HG03064 (cell line): ENCODE measurements around the gene CPED1.
A peak's percentile ranks its signal among the peaks of the same experiment; 100 is the strongest.
"Not testable (repeated sequence)": the region's sequence is repeated elsewhere in the genome, so short reads cannot be mapped to it uniquely, and the experiment has no call there.

Experiments
- ATAC-seq: cut with Tn5 transposase; IDR thresholded peaks from one replicate; pipeline ENCODE4 v1.9.1; 2021; ENCODE audit warnings: low read depth; ENCODE audit not compliant: unreplicated experiment

CPED1 gene

DNA sequence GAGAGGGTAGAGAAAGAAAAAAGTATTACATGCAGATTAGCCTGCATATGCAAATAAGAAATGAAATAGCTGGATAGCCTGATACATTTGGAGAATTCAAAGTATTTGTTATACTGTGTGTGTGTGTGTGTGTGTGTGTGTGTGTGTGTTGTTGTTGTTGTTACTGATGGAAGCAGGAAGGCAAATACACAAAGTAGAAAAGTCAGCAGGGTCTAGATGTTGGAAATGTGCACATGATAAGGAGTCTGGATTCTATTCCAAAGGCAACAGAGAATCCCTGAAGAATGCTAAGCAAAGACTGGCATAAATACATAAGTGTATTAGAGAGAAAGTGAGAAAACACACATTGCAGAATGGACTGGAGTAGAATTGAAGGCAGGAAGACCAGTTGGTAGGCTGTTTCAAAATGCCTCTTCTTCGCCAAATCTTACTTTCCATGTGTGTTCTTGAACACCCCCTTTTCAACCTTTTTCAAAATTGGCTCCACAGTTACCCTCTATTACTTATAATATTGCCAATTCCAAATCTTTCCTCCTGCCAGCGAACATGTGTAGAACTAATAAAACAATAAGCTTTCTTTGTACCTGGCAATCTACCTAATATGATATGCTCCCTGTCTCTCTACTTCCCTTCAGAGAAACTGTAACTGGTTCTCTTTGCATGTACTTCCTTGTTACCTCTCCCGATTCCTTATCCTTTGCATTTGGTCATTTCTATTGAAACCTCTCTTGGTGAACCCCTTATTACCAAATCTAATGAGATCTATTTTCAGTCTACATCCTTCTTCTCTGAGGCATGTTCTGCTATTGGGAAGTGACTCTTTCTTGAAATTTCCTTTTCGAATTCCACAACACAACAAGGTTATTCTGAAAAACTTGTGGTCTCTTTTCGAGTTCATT lies 6.2 kb downstream of the CPED1 start:
- no peak for ATAC-seq

DNA sequence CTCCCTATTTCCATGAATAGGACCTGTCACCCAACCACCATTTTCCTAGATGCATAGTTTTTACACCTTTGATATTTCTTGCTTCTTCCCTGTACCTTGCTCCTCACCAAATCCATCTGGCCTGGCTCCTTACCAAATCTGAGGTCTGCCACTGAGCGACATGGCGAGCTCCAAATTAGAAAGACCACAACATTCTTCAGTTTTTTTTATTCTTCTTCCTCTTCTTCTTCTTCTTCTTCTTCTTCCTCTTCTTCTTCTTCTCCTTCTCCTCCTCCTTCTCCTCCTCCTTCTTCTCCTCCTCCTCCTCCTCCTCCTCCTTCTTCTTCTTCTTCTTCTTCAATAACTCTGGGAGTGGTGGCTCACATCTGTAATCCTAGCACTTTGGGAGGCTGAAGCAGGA lies 7.1 kb downstream of the CPED1 start:
- ATAC-seq, result no peak

DNA sequence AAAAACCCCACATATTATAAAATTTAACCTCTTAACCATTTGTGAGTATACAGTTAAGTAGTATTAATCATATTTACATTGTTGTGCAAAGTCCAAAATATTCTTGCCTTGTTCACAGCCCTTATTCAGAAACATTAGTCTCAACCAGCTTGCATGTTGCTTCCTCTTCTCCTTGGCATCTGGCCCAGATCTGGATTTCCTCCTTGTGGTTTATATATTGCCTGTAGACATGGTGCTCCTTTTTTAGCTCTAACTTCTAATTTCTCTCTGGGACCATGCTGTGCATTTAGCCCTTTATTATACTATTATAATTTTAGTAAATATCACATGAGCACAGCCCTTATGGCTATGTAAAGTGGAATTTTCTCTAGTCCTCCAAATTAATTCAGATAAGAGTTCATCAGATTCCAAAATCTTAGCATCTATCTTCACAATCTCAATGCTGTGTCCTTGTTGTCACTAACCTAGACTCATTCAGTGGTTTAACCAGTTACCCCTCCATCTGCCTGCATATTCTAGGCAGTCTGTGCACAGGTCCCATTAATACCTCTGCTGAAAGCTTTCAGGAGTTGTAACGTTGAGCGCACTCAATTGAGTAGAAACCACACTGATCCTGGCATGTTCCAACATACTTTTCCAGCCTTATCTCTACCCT lies 7.9 kb downstream of the CPED1 start:
- ATAC-seq, result peak; percentile 53

DNA sequence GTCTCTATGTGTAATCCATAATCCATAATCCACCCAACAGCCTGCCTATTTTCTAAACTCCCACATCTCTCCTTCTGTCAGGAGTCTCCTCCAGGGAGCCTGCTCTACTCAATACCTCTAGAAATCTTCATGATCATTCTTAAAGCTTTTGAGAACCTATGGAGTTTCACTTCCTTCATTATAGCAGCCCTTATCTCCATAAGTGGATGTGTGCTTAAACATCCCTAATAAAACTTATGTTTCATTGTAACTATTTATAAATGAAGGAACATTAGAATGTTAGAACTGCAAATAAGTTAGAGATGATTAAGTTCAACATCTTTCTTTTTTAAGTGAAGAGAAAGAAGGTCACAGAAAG lies 8.5 kb downstream of the CPED1 start:
- ATAC-seq, result no peak

DNA sequence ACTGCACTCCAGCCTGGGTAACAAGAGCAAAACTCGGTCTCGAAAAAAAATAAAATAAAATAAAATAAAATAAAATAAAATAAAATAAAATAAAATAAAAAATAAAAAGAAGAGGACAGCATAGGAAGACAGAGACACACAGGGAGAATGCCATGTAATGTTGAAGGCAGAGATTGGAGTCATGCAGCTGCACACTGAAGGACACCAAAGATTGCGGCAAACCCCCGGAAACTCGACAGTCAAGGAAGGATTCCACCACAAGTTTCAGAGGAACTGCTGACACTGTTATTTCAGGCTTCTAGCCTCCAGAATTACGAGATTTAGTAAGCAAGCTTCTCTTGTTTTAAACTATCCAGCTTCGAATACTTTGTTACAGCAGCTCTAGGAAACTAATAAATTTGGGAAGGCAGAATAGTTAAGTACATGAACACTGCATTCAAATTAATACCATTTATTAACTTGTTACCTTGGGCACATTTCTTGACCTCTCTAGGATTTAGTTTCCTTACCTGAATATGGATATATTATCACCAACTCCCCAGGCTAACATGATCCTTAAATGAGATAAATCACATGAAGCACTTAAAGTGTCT lies 9.5 kb downstream of the CPED1 start:
- ATAC-seq, result no peak

DNA sequence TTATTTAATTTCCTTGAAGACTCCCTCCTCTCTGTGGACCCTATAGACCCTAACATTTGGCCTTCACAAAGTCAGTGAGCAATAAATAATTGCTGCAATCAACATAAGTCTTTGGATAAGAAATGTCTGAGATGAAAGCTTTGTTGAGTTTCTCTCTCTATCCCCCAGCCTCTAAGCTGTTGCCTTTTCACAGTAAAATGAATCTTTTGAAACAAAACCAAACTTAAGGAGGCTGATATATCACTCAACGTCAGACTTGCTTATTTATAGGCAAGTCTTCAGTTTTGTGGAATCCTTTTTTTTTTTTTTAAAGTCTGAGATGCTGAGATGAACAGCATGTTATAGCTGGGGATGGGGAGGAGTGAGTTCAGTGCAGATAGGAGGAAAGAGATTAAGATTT lies 10.0 kb downstream of the CPED1 start:
- ATAC-seq, result no peak

DNA sequence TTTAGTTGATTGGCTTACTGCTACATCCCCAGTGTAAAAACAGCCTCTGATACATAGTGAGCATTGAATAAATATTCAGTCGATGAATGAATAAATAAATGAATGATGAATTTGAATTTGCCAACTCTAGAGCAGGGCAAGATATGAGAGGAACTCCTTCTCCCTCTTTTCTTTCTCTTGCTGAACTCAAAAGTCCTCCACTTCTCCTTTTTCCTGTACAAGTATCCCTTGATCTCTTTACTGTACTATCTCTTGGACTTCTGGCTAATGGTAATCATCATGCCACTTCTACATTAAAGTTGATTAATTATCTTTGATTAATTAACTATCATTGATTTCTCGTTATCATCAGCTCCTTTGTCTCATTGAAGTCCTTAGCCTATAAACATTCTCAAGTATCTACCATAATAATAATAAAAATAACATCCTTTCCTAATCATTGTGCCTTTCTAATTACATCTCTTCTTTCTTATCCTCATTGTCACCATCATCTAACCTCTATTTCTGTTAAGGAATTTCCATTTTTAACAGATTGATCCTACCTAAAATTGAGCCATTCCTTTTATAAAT lies 10.6 kb downstream of the CPED1 start:
- no peak for ATAC-seq

DNA sequence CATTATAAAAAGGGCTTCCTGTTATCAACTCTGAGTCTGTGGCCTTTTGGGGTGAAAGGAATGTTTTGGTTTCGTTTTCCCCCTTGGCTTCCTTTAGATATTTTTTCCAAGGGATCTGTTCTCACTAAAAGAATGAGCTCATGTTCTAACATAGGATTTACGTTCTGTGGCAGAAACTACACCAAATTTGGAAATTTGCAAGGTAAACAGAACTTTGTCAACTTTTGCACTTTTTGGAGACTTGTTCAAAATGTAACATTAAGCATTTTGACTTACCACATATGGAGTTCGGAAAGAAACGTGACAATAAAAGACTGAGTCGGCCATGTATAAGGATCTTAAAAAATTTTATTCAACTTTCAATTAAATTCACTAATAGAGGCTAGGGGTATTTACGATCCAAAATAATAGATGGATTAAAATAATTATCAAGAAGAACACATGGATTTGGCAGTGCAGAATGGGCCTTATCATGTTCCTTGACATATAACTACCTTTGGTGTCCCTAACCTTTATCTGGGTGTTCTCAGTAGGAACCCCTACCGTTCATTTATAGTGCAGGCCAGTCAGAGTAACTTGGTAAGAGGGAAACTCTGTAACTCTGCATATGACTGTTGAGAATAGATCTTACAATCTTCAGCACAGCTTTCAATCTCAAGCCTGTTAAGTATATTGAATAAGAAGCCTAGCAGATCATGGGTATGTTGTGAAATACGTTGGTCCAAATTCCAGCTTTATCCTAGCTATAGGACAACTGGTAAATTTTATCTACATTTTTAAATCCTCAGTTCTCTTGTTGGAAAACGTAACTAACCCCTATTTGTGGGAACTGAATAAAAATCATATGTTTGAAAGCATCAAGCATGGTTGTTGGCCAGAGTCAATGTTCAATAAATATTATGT lies 11.8 kb downstream of the CPED1 start:
- no peak for ATAC-seq

DNA sequence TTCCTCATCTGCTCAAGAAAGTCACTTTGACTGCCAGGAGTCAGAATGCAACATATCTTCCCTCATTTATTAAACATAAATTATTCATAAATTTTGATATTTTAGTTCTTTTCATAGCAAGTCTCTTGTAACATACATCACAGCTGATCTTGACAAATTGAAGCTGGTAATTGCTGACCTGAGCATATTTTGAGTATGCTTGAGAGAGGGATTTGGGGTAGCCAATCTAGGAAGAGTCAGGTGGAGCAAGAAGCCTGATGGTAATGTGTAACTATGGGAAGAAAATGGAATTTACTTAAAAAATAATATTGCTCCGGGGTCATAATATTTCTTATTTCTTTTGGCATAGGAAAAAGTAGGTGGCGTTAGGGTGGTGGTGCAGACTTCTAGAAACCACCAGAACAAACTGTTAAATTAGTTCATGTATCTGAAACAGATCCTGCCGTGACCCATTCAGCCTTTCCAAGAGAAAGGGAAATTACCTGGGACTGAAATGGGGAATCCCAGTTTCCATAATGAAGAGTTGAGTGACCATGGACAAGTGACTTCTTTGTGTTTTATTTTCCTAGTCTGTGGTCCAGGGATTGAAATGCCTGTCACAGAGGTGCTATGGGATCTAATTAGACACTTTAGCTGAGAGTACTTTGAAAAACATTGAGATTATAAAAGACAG lies 12.9 kb downstream of the CPED1 start:
- ATAC-seq, result no peak

DNA sequence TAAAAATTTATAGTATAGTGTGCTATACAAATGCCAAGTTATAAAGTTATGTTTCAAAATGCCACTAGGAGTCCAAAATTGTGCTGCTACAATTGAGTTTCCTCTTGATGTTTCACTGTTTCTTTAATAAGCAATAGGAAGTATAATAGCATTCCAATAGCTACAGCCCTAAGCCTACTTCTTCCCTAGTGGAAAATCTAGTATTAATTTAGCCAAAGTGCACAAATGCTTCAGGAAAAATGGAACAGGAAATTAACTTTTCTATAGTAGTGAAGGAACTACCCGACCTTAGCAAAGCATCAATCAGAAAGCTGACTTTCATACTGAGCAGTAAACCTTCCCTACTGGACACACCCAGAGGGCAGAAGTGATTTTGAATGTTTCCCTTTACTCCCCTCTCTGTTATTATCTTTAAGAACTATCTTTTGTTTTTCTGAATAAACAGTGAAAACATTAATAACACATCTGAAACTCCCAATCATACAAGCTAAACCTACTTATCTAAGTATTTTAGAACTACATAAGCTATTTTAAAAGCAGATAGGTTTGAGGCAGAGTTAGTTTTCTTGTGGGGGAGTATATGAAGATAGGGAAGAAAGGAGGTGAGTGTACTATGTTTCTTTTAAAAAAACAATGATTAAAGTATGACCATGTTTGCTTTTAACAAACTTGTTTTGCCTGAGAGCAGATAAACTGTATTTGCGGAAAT lies 13.7 kb downstream of the CPED1 start:
- no peak for ATAC-seq

DNA sequence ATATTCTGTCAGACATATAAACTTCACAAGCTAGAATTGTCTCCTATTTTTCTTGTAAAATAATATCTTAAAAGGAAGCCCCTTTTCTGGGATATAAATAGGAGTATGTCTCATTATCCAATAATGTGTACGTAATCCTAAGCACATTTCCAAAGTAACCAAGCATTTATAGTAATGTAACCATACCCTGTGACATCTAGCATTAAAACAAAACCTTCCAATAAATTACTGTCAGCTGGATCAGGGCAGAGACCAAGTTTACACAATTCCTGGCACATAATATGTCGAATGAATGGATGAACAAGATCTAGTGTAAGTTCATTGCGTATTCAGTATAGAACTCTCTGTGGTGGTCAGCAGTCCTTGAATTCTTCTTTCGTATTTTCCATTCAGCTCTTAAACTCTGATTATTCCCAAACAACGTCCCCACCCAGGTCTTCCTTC lies 14.3 kb downstream of the CPED1 start:
- no peak for ATAC-seq

DNA sequence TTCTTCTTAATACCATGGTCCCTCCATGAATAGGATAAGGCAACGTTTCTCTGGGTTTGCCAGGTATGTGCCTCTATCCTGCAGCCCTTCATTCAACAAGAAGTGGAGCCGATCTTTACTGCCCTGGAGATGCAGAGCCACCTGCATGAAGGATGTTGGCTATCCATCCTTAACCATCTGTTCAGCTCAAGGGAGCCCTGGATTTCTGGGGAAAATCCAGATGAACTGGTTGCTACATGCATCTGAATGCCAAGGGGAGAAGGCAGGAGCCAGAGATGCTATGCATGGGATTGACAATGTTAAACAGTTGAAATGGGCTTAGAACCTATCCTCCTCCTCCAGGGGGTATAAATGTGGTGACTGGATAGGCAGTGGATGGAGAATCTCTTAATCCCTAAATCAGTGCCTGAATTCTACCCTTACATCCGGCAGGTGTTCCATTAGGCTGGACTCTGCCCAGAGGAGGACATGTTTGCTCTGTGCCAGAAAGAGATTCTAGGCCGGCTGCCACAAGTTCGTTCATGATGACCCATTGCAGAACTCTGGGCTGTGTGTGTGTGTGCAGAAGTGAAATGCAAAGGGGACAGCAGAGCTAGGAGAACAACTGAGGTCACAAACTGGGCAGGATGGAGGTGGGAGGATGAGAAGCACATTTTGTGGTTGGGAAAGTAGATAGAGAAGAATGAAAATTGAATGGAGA lies 15.6 kb downstream of the CPED1 start:
- no peak for ATAC-seq

DNA sequence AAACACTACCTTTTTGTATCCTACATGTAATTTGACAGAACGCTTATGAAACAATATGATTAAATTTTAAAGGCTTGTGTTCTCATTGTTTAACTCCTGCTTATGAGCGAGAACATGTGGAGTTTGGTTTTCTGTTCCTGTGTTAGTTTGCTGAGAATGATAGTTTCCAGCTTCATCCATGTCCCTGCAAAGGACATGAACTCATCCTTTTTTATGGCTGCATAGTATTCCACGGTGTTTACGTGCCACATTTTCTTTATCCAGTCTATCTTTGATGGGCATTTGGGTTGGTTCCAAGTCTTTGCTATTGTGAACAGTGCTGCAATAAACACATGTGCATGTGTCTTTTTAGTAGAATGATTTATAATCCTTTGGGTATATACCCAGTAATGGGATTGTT lies 16.5 kb downstream of the CPED1 start:
- ATAC-seq, result not testable (repeated sequence)

DNA sequence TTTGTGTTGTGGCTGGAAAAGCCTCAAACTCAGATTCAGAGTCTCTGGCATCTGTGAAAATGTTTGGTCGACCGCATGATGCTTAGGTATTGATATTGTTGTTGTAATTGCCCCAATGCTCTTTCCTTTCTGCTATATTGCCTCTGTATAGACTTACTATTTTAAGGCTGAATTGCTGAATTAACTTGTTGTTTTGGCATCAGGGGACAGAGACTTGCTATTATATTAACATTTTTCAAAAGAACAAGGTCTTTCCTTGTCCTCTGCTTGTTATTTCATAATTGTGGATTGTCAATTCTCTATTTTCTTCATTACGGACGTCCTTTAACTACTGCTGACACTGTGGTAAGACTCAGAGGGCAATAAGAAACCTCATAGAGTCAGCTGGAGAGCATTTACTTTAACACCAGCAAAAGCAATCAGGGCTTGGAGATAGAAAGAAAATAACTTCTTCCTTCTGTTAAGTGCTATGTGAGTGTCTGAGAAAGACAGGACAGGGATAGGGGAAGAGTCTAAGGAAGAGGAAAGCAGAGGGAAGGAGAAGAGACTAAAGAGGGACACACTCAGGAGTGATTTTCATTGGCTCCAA lies 17.6 kb downstream of the CPED1 start:
- no peak for ATAC-seq

DNA sequence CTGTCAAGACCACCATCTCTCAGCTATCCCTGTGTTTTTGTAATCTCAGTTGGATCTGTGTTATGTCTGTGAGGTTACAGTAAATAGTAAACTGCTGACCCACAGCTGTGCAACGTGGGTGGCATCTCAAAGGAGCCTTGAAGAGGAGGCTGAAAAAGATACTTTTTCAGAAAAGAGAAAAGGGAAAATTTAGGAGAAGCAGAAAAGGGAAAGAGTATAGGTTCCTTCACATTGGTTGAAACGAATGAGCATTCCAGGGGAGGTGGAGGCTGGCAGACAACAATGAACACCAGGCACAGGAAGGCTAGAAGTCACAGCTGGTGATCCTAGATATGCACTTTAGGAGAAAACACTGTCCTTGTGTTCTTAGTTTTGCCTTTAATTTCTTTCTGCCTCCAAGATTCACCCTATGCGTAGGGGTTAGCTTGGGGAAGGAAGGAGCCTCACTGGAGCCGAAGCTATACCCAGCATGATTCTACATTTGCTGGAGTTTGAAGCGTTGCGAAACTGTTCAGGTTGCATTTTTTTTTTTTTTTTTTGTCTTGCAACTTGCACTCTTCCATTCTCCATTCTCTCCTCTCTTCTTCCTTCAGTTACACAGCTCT lies 18.3 kb downstream of the CPED1 start:
- no peak for ATAC-seq

DNA sequence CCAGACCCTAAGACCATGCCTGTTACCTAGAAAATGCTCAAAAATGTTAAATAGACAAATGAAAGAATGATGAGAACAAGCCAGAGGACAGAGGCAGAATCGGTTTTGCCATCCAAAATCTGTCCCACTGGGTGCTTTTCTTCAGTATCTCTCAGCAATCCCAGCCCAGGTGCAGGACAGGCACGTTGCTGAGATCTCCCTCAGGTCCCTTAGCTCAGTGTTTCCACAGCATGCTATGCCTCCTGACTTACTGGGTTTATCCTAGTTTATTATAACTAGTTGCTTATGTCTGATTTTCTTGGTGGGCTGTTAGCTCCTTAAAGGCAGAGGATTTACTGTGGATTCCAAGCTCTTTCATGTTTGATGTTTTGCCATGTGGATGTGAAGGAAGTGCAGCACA lies 20.3 kb downstream of the CPED1 start:
- no peak for ATAC-seq

DNA sequence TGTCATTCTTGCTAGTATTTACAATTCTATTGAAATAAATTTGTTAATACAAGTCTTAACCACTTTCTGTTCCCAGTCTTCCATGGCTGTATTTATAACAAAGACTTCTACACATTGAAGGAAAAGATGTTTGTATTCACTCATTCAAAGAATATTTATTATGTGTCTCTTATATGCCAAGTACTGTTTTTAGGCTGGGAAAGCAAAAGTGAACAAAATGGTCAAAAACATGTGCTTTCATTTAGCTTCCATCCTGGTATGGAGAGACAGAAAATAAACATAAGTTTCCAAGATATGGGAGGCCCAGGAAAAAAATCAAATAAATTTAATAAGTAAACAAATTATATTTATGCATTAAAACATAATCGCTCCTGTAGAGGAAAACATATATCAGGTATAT lies 22.9 kb downstream of the CPED1 start:
- no peak for ATAC-seq
